H1 (cell line): ENCODE results near the gene HOXA10. TPM values are rescaled to one million over a fixed set of nuclear protein-coding genes. Genes with fewer than 3 reads are reported as not detected.

Experiments
- ASH2L ChIP-seq: fragments of 200-600, 300-600 bp; sonication (generic); IDR thresholded peaks from one replicate; pipeline ENCODE4 v1.7.1; 2017; ENCODE audit warnings: low read length
- CTBP2 ChIP-seq: IDR thresholded peaks from 2 replicates; pipeline ENCODE4 v1.7.0; 2011; ENCODE audit warnings: borderline replicate concordance, mild to moderate bottlenecking, moderate library complexity, mixed read lengths, low read length; ENCODE audit not compliant: insufficient read depth, insufficient read length
- HDAC2 ChIP-seq, 2 experiments: fragments of 300-600 bp in 1 of 2; sonication (generic) in 1 of 2; IDR thresholded peaks; 2 replicates each; pipeline ENCODE4 v1.6.1; 2011 to 2012; ENCODE audit warnings: low read depth in 2 of 2, low read length in 2 of 2, mild to moderate bottlenecking in 2 of 2, moderate library complexity in 2 of 2, borderline replicate concordance in 1 of 2, inconsistent platforms in 1 of 2
- JUN ChIP-seq: IDR thresholded peaks from 2 replicates; pipeline ENCODE4 v1.6.1; 2011; ENCODE audit warnings: low read depth, mild to moderate bottlenecking, improper control_type of control experiment, low read length
- JUND ChIP-seq: IDR thresholded peaks from 2 replicates; pipeline ENCODE4 v1.6.1; 2011; ENCODE audit warnings: mild to moderate bottlenecking, improper control_type of control experiment, low read length
- KDM4A ChIP-seq: IDR thresholded peaks from one replicate; pipeline ENCODE4 v1.7.1; 2012; ENCODE audit warnings: low read depth, mild to moderate bottlenecking, moderate library complexity, low read length, inconsistent platforms; ENCODE audit not compliant: severe bottlenecking
- NRF1 ChIP-seq: IDR thresholded peaks from 2 replicates; pipeline ENCODE4 v1.6.1; 2011; ENCODE audit warnings: mild to moderate bottlenecking, low read depth, low read length, improper control_type of control experiment
- POLR2A ChIP-seq, 2 experiments: IDR thresholded peaks; 1 replicate in 1 of 2; 2 replicates in 1 of 2; pipeline ENCODE4 v1.6.1; 2011; ENCODE audit warnings: low read depth in 2 of 2, low read length in 2 of 2, mild to moderate bottlenecking in 2 of 2; ENCODE audit errors: control extremely low read depth in 1 of 2
- SIX5 ChIP-seq: IDR thresholded peaks from 2 replicates; pipeline ENCODE4 v1.6.1; 2011; ENCODE audit warnings: mild to moderate bottlenecking, low read depth, low read length
- SP2 ChIP-seq: IDR thresholded peaks from 2 replicates; pipeline ENCODE4 v1.6.1; 2012; ENCODE audit warnings: mild to moderate bottlenecking, low read length, inconsistent platforms
- SUZ12 ChIP-seq: fragments of 200-600 bp; sonication (generic); IDR thresholded peaks from 2 replicates; pipeline ENCODE4 v1.6.1; 2012; ENCODE audit warnings: mild to moderate bottlenecking, inconsistent platforms, low read length, moderate library complexity, mixed read lengths
- TCF12 ChIP-seq: IDR thresholded peaks from 2 replicates; pipeline ENCODE4 v1.6.1; 2011; ENCODE audit warnings: low read depth, mild to moderate bottlenecking, low read length
- TEAD4 ChIP-seq: IDR thresholded peaks from 2 replicates; pipeline ENCODE4 v1.6.1; 2012; ENCODE audit warnings: low read depth, low read length, inconsistent platforms, mixed read lengths
- polyA plus RNA-seq, 7 experiments: library from polyadenylated mRNA; depleted of rRNA in 3 of 7; stranded (reverse) in 5 of 7; unstranded in 2 of 7; fragments of >200 nt in 5 of 7; fragments of 200-250 nt in 2 of 7; gene quantifications; 1 replicate in 5 of 7; 2 replicates in 1 of 7; 4 replicates in 1 of 7; pipeline versions ENCODE4 v1.2.1 to v1.2.3, GENCODE V29; 2011 to 2013; ENCODE audit warnings: missing spikeins in 2 of 7, mixed read lengths in 2 of 7
- total RNA-seq: library from RNA; stranded (reverse); fragmentation: NEBNext Ultra II Directional; extraction: Animal tissue kit (Norgen Biotek cat#: 25700); gene quantifications from 2 replicates; pipeline ENCODE4 v1.2.1, GENCODE V29; 2021

Gene HOXA10
- total and polyA plus RNA-seq, 2 of the 8 experiments (the other 6 are each of a cell fraction or from before 2014, with no cell fraction given) = not detected

DNA sequence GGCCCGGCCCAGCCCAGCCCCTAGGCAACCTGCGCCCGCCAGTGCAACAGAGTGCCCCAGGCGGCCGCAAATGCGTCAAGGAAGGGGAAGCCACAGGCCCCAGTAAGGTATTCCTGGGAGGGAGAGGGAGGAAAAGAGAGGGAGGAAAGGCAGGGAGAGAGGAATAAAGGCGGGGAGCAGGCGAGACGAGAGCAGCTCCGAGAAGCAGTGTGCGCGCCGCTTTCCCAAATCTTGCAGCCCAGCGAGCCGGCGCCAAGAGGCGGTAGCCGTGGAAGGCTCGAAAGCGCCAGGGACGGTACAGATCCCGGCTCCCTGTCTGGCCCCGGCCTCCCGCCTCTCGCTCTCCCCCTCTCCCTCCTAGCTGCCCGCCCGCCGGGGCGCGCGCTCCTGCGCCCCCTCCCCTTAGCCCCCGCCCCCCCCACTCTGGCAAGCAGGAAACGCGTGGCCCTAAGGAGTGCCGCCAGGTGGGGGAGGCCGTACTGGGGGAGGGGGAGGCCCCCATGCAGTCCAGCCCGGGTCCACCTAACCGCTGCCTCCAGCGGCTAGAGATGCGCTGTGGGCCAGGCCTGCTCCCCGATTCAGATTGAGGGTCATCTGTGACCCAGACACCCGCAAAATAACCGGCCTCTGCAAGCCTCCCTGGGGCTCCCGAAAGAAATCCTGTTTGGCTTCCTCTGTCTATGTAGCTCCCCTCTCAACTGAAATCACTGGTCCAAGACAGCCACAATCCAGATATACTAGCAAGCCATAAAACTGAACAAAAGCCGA is 4.3 kb downstream of the HOXA10 start (continued):
- no peak for TF ChIP-seq KDM4A
- TF ChIP-seq NRF1 = no peak
- TF ChIP-seq ASH2L = peak; percentile 59
- no peak for TF ChIP-seq SIX5
- TF ChIP-seq TEAD4 = no peak
- no peak for TF ChIP-seq HDAC2 (IDR thresholded peaks at IDR 0.05; ENCODE audit: borderline replicate concordance in 1 of 2, low read depth in 2 of 2, low read length in 2 of 2)
- TF ChIP-seq JUN = no peak
- 0 out of 2 replicates have a peak, but pooled peaks have one; percentile 15 for TF ChIP-seq TCF12
- peak; percentile 94 for TF ChIP-seq SUZ12
- TF ChIP-seq SP2 = no peak
- no peak for TF ChIP-seq JUND
- TF ChIP-seq POLR2A (IDR thresholded peaks at IDR 0.05; ENCODE audit: control extremely low read depth in 1 of 2, low read depth in 2 of 2, low read length in 2 of 2) = no peak
- peak; percentile 63 for TF ChIP-seq CTBP2
